NCI-H510A treated with DMSO at 0.1 percent for 48 hours (cell line): ENCODE results near the gene SPDYC.

Source experiments
- DNase-seq: peaks from one replicate; lab custom pipeline; 2025; lab: John Stamatoyannopoulos, UW

SPDYC gene

DNA sequence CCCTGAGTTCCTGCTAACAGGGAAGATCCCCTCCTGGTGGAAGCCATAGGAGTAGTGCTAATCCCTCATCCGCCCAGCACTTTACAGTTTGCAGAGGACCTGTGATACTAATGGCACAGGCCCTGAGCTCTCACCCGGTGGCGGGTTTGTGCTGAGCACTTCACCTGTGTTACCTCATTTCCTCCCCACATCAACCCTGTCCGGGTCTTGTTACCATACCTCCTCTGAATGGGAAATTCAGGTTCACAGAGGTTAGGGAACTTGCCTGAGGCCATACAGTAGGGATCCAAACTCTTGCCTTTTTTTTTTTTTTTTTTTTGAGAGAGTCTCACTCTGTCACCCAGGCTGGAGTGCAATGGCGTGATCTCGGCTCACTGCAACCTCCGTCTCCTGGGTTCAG is 36.9 kb downstream of the SPDYC start:
- peak; percentile 6 for DNase-seq

DNA sequence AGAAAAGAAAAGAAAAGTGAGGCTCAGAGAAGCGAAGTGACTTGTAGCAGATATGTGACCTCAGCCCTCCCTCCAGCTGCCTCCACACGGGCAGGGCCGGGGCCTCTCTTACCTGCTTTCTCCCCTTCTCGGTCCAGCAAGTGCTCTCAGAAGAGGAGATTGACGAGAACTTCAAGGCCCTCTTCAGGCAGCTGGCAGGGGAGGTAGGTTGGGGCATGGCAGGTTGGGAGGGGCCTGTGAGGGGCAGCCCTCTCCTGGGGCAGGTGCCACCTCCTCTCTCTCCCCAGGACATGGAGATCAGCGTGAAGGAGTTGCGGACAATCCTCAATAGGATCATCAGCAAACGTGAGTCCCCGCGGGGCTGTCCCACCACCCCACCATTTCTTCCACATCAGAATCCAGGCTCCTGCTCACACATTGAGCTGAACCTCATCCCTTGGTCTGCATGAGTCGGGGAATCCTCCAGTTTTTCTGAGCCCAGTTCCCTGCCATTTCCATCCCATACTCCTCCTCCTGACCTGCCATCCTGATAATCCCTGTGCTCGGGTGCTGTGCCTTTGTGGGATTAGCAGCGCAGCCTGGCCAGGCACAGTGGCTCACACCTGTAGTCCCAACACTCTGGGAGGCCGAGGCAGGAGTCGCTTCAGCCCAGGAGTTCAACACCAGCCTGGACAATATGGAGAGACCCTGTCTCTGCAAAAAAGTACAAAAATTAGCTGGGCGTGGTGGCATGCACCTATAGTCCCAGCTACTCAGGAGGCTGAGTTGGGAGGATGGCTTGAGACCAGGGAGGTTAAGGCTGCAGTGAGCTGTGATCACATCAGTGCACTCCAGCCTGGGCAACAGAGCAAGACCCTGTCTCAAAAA is 38.1 kb downstream of the SPDYC start:
- DNase-seq = peak; percentile 64

DNA sequence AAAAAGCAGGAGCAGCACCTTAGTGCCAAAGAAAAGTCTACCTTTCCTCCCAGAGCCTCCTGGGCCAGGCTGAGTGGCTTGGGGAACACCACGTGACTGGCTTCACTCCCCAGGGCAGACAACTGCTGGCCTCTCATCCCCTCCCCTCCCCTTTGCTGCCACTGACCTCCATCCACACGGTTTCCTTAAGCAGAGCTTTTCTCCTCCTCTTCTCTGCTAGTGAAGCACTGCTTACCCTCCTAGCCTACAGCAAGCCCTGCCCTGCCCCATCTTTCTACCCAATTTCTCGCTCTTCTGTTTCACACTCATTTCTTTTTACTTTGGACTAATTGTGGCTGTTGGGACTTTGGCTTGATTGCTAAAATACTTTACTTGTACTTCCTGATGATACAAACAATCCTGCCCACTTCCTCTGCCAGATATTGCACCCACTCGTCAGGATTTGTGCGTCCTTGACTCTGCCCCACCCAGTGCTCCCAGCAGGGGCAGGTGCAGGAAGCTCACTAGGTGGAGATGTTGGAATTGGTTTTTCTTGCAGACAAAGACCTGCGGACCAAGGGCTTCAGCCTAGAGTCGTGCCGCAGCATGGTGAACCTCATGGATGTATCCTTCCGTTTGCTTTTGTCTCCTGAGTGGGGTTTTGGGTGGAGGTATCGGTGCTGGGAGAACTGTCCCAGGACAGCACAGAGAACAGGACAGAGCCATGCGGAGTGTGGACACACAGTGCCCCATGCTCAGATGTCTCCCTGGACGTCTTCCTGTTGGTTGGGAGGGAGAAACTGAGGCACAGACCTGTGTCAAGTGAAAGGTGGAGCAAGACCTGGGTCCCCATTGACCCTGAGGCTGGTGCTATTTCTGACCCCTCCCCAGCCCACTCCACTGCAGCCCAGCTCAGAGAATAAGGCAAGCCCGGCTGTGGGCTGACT is 39.0 kb downstream of the SPDYC start:
- peak; percentile 67 for DNase-seq

DNA sequence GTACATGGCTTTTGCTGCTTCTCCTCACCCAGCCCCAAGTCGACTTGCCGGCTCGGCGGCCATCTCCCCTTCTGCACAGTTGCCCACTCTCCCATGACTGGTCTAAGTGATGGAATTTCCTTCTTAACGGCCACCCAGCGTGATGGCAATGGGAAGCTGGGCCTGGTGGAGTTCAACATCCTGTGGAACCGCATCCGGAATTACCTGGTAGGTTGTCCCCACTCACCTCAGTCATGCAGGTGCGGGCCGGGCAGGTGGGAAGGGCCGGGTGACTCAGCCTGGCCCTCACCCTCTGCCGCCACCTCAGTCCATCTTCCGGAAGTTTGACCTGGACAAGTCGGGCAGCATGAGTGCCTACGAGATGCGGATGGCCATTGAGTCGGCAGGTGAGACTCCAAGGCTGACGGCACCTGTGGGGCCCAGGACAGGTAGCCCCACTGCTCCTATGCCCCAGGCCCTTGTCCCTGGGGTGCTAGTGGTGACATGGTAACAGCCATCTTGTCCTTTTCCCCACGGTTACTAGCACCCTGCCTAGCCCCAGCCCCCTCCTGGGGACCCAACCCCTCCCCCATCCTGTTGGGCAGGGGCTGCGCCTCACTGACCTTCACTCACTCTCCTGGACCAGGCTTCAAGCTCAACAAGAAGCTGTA is 39.8 kb downstream of the SPDYC start:
- DNase-seq = no peak

DNA sequence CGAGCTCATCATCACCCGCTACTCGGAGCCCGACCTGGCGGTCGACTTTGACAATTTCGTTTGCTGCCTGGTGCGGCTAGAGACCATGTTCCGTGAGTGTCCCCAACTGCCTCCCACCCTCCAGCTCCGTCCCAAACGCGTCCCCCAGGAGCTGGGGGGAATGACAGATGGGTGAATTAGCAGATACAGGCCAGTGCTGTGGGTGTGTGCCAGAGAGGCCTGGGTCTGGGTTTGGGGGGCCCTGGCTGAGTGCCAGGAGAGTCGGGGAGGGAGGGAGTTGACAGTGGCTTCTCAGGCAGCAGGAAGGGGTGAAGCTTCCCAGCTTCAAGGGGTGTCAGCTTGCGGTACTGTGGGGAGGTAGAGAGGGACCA is 40.3 kb downstream of the SPDYC start:
- DNase-seq = no peak

DNA sequence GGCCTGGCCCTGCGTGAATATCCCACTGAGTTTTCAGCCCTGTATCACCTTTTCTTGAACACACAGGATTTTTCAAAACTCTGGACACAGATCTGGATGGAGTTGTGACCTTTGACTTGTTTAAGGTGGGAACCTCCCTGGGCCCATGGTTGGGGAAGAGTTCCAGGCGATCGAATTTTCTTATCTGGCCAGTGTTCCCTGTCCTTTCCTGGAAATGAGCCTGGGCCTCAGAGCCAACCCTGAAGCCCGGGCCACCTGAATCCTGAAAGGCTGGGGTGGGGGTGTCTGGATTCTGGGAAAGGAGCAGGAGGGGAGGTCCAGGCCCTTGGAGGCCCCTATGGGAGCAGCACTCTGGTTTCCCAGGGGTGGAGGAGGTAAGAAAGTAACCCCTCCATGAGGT is 40.7 kb downstream of the SPDYC start:
- no peak for DNase-seq

DNA sequence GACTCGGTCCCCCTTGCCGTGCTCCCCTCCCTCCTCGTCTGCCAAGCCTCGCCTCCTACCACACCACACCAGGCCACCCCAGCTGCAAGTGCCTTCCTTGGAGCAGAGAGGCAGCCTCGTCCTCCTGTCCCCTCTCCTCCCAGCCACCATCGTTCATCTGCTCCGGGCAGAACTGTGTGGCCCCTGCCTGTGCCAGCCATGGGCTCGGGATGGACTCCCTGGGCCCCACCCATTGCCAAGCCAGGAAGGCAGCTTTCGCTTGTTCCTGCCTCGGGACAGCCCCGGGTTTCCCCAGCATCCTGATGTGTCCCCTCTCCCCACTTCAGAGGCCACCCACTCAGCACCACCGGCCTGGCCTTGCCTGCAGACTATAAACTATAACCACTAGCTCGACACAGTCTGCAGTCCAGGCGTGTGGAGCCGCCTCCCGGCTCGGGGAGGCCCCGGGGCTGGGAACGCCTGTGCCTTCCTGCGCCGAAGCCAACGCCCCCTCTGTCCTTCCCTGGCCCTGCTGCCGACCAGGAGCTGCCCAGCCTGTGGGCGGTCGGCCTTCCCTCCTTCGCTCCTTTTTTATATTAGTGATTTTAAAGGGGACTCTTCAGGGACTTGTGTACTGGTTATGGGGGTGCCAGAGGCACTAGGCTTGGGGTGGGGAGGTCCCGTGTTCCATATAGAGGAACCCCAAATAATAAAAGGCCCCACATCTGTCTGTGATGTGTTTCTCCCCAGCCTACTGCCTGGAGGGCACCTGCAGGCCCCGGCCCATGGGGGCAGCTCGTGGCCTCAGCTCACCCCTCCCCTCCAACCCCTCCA is 41.5 kb downstream of the SPDYC start:
- no peak for DNase-seq

DNA sequence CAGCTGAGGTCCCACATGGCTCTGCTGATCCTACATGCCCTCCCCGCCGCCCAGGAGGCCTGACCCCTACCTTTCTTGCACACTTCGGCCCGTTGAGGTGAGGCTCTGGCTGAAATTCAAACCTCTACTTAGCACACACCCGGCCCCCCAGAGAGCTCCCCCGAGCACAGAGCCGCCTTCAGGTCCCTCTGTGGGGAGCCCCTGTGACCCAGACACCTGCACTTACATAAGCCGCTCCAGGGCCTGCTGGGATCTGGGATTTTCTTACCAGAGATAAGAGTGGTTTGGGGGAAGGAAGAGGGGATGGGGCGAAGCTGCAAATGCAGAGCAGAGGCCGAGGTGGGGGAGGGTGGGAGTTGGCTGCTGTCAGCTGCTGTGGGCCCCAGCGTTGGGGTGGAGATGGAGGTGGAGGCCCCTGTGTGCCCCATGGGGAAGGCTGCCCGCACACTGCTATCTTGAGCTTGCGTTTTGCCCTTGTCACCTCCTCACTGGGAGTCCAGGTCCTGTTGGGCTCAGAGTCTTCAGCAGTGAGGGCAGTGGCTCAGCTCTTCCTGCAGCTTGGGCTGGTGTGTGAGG is 42.3 kb downstream of the SPDYC start:
- no peak for DNase-seq

DNA sequence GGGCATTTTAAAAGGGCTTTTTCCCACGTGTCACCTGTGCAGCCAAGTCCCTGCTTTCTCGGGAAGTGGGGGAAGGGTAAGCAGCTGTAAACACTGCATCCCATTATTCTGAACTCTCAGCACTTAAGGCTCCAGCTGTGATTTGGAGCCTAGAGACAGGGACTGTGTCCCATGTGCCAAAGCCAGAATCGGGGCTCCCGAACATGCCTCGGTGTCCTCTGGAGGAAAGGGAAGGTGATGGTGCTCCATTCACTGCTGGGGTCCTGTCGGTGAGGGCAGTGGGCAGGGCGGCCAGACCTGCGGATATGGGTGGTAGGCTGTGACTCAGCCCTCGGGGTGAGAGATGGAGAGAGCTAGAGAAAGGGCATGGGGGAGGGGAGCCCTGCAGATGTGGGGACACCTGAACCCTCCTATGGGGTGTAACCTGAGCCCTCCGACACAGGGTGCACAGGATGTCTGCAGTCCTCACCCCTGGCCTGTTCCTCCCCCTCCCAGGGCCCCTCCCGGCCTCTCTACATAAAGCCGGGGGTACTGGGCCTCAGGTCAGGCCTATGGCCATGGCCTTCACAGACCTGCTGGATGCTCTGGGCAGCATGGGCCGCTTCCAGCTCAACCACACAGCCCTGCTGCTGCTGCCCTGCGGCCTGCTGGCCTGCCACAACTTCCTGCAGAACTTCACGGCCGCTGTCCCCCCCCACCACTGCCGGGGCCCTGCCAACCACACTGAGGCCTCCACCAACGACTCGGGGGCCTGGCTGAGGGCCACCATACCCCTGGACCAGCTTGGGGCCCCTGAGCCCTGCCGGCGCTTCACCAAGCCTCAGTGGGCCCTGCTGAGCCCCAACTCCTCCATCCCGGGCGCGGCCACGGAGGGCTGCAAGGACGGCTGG is 43.5 kb downstream of the SPDYC start:
- DNase-seq = no peak

DNA sequence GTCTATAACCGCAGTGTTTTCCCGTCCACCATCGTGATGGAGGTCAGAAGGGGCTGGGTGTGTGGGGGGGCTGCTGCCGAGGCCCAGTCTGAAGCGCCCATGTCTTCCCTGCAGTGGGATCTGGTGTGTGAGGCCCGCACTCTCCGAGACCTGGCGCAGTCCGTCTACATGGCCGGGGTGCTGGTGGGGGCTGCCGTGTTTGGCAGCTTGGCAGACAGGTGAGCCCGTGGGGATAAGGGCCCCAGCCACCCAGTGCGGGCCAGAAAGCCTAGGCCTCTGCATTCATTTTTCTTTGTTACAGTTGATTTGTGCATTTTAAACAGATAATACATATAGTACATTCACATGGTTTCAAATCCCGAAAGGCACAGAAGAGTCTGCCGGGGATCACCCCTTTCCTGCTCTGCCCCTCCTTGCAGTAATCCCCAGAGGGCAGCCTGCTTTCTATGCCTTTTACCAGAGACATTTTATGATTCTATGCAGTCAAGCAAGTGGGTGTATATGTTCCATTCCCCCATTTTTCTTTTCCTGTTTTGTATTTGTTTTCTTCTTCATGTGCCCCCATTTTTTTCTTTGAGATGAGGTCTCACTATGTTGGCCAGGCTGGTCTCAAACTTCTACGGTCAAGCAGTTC is 44.3 kb downstream of the SPDYC start:
- DNase-seq = no peak

DNA sequence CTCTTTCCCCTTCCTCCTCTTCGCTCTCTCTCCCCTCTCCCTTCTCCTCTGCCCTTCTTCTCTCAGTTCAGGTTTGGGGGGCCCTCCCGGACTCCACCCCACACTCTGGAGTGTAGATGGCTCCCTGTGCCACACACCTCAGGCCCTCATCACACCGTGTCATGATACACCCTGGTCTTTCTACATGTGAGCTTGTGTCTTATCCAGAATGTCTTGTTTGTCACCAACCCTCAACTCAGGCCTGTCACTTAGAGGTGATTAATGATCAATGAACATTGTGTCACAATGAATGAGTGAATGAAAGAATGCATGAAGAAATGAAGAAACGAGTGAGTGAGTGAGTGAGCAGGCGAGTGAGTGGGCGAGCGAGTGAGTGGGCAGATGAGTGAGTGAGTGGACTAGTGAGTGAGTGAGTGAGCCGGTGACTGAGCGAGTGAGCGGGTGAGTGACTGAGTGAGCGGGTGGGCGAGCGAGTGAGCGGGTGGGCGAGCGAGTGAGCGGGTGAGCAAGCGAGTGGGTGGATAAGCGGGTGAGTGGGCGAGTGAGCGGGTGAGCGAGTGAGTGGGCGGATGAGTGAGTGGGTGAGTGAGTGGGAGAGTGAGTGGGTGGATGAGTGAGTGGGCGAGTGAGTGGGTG is 45.5 kb downstream of the SPDYC start:
- DNase-seq = no peak

DNA sequence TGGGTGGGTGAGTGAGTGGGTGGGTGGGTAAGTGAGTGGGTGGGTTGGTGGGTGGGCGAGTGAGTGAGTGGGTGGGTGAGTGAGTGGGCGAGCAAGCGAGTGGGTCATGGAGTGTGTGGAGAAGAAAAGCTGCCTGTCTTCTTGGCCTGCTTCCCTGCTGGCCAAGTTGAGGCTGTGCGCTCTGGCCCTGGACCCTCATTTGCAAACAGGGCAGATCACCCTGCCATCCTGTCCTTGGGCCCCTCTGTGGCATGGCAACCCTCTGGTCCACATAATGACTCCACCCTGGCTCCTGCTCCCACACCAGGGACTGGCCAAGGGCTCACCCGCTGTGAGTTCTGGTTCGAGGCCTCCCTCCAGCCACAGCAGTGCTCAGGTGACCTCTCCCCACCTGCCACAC is 46.8 kb downstream of the SPDYC start:
- no peak for DNase-seq

DNA sequence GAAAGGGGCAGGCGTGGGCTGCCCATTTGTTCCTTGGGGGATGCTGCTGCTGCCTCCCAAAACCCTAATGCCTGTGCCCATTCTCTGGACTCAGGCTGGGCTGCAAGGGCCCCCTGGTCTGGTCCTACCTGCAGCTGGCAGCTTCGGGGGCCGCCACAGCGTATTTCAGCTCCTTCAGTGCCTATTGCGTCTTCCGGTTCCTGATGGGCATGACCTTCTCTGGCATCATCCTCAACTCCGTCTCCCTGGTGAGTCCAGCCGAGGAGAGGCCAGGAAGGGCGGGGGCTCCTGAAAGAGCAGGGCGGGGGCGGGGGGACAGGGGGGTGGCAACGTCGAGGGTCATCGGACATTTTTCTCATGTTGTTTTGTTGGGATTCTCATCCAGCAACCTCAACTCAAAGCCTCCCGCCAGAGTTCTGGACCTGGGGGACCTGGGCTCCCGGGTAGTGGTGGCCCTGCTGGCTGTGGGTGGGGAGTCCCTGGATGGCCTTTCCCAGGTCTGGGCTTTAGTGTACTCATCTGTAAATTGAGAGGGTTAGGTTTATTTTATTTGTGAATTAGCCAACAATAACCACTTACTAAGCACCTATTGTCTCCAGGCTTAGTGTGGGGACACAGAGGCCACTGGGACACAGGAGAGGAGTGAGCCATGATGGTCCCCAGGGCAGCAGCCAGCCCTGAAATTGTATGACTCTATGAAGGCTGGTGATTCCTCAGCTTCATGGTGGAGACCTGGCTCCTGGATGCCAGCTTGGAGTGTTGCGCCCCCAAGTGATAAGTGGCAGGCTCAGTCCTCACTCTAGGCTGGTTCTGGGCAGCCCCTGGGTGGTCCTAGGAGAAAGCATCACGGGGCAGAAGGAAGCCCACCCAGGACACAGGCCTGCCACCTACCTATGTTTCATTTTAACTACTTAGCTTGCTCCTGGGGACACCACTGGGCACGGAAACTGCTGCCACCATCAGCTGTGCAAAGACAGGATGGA is 47.7 kb downstream of the SPDYC start:
- no peak for DNase-seq

DNA sequence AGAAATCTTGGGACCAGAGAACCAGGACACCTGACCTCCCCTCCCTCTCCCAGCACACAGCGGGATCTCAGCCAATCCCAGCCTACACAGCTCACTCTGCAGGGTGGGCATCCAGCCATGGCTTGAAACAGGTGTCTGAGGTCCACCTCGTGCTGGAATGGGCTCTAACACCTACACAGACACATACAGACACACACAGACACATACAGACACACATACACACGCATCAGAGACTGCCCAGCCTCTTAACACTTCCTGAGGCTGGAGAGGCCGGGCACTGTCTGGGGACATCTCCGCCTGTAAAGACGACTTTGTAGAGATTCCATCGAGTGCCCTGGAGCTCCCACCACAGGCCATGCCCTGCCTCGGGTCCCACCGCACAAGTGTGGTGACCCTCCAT is 48.4 kb downstream of the SPDYC start:
- no peak for DNase-seq

DNA sequence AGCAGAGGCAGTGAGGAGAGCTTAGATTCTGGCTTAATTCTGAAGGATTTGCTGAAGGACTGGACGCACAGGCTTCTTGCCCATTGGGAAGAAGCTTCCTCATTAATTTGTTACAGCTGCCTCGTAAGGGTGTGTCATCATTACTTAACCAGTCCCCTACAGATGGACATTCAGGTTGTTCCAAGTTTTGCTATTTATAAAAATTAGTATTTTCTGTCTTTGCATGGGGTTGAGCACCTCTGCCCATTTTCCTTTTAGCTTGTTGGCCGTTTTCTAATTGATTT is 49.8 kb downstream of the SPDYC start:
- DNase-seq = no peak

DNA sequence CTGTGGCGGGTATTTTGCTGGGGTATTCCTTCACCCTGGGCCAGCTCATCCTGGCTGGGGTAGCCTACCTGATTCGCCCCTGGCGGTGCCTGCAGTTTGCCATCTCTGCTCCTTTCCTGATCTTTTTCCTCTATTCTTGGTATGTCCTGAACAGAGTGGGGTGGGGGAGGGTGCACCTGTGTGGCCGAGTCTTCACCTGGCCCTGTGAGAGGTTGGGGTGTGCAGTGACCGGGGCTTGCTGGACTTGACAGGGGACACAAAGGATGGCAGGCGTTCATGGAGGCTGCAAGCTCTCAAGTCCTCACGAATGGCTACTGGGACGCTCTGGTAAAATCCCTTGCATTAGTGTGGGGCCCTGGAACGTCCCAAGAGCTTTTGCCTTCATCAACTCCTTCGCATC is 51.0 kb downstream of the SPDYC start:
- DNase-seq = no peak
